Epithelial cell of esophagus (primary cell): Measurements from ENCODE around the gene GPR180.
"Not testable (repeated sequence)": the region's sequence is repeated elsewhere in the genome, so short reads cannot be mapped to it uniquely, and the experiment has no call there.

Source experiments
- DNase-seq: peaks from one replicate; pipeline ENCODE4 v3.0.0; 2010; ENCODE audit warnings: low read depth
- H3K4me3 ChIP-seq: 2 replicates; pipeline ENCODE4 v1.5.1; 2011; ENCODE audit warnings: mild to moderate bottlenecking, low read length, control low read depth
- TF ChIP-seq, protein P1 (sequence below): IDR thresholded peaks from 2 replicates; pipeline ENCODE4 v1.5.1; 2011; ENCODE audit warnings: low read depth, mild to moderate bottlenecking, low read length, control low read depth, inconsistent platforms; ENCODE audit not compliant: insufficient read depth; ENCODE audit errors: missing control alignments

The GPR180 gene

DNA sequence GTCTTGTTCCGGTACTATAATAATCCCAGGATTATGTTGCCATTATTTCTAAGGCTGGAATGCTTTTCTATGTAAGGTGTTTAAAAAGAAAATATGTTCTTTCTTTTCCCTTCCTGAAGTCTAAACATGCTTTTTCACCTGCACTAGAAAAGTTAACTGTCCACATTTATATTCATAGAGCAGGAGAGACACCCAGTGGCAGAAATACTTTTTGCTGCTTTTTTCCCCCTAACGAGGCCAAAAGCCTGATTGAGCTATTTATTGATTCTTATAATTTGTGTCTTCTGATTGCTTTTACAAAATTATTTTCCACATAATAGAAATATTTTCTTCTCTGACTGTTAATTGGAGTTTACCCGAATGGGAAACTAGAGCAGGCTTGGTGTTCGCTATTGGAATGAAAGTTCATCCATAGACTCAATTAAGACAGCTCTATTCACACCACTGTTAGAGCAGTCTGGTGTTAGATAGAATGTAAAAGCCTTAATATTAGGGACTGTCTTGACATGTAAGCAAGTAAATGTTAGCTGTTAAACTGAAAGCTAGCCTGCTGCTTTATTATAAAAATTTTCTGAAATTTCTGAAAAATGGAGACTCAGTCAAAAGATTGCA lies 15.8 kb downstream of the GPR180 start:
- no peak for DNase-seq
- no peak overlapping the region for H3K4me3 ChIP-seq
- TF ChIP-seq, protein P1, sequence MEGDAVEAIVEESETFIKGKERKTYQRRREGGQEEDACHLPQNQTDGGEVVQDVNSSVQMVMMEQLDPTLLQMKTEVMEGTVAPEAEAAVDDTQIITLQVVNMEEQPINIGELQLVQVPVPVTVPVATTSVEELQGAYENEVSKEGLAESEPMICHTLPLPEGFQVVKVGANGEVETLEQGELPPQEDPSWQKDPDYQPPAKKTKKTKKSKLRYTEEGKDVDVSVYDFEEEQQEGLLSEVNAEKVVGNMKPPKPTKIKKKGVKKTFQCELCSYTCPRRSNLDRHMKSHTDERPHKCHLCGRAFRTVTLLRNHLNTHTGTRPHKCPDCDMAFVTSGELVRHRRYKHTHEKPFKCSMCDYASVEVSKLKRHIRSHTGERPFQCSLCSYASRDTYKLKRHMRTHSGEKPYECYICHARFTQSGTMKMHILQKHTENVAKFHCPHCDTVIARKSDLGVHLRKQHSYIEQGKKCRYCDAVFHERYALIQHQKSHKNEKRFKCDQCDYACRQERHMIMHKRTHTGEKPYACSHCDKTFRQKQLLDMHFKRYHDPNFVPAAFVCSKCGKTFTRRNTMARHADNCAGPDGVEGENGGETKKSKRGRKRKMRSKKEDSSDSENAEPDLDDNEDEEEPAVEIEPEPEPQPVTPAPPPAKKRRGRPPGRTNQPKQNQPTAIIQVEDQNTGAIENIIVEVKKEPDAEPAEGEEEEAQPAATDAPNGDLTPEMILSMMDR: peak; percentile 57

DNA sequence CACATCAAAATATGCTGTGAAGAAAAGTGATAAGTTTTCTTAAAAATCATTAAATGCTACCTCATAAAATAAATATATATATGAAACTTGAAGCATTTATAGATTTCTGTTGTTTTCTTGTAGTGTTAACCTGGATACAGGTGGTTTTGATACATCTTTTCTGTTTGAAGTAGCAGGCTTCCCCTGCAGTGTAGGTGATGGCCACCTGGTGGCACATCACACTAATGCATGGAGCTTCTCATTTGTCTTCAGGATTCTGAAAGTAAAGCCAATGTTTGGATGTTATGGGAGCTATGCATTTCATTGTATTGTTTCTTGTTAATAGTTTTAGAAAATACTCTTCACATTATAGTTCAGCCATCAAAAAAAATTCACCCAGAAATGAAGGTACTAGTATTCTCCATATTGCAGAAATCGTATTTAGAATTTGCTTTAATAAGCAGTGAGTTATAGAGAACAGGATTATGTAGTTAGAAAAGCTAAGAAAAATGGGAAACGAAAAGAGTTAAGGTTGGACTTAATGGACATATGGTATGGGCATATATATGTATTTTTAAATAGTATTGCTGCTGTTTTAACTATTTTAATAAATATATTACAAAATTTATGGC lies 18.7 kb downstream of the GPR180 start:
- DNase-seq: peak; percentile 68
- no peak overlapping the region for H3K4me3 ChIP-seq
- TF ChIP-seq, protein P1: peak; percentile 93

DNA sequence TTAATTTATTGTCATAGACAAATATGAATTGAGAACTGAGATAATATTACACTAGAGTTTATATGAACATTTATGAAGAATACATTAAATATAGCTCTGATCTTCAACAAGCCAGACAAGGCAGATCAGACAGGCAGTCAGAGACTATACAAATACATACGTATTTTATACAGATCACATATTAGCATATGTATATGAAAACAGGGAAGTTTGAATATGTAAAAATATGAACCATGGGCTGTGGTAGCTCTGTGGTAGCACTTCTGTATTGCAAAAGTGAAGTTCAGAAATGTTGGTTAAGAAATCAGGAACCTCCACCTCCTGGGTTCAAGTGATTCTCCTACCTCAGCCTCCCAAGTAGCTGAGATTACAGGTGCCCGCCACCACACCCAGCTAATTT lies 20.7 kb downstream of the GPR180 start:
- H3K4me3 ChIP-seq: no peak overlapping the region
- TF ChIP-seq, protein P1: no peak
- DNase-seq: no peak

DNA sequence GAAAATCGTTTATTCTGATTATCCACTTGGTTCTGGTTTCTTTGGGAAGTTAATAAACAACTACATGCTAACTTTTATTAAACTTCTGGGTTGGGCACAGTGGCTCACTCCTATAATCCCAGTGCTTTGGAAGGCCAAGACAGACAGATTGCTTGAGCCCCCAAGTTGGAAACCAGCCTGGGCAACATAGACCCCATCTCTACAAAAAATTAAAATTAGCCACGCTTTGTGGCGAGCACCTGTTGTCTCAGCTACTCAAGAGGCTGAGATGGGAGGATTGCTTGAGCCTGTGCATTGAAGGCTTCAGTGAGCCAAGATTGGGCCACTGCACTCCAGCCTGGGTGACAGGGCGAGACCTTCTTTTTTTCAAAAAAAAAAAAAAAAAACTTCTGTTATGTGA lies 21.7 kb downstream of the GPR180 start:
- H3K4me3 ChIP-seq: no peak overlapping the region
- DNase-seq: no peak
- TF ChIP-seq, protein P1: no peak

DNA sequence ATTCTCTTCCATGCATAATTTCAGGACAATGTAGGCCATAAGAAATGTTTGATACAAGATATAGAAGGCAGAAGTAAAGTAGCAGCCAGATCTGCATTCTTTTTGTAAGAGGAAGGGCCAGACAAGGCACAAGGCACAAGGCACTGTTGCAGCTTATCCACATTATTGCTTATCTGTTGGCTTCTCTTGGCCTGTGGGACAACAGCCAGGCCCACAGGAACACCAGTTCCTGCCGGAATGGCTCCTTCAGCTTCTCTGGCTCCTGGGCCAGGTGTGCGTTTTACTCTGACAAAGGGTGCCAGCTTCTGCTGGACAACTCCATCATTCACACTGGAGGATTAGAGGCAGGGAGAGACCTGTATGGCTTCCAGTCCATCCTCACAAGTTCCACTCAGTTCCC lies 29.2 kb downstream of the GPR180 start:
- no peak for DNase-seq
- TF ChIP-seq, protein P1: no peak
- no peak overlapping the region for H3K4me3 ChIP-seq

DNA sequence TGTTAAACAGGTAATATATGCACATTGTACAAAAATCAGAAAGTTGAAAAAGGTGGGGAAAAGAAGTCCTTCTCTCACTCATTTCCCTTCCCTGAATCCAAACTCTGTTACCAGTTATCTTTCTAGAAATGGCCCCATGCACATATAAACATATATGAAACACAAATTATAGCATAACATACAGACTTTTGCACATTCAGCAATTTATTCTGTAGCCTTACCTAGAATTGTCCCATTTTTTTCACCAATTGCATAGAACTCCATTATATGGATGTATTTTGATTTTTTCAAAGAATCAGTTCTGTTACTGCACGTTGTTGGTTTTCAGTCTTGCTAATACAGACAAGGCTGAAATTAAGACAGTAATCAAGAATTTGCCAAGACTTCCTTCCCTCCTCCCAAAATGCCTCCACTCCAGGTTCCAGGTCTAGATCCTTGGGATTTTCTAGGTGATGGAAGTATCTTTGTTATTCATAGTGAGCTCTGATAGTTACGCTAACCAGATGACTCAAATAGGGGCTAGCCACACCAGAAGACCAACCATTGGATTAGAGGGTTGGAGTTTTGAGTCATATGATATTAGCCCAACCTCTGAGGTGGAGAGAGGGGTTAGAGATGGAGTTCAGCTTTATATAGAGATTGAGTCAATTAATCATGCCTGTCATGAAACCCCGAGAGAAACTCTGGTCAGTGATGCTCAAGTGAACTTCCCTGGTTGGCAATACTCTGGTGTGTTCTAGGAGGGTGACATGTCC lies 30.7 kb downstream of the GPR180 start:
- TF ChIP-seq, protein P1: no peak
- no peak overlapping the region for H3K4me3 ChIP-seq
- DNase-seq: no peak

DNA sequence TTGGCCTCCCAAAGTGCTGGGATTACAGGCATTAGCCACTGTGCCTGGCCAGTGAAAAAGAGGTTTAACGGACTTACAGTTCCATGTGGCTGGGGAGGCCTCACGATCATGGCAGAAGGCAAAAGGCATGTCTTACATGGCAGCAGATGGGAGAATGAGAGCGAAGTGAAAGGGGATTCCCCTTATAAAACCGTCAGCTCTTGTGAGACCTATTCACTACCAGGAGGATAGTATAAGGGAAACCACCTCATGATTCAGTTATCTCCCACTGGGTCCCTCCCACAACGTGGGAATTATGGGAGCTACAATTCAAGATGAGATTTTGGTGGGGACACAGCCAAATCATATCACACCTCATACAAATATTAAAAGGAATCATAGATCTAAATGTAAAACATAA lies 34.4 kb downstream of the GPR180 start:
- not testable (repeated sequence) for H3K4me3 ChIP-seq, DNase-seq
